ENCODE data around the gene FIP1L1.
"Not testable (repeated sequence)": the region's sequence is repeated elsewhere in the genome, so short reads cannot be mapped to it uniquely, and the experiment has no call there.

The FIP1L1 gene

DNA sequence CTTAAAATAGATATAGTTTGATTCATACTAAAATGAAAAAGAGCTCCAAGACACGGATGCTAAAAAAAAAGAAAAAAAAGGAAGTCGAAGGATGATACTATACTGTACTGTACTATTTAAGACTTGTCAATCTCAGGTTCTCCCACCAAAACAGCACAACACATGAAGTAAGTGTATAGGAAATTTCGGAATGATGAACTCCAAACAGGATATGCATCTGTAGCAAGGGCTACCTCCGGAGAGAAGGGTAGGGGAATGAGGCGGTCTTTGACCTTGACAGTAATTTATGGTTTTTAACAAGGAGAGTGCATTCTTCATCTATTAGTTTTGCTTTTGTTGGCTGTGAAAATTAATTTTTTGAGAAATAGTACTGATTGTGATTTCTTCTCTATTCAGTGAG, 541 bp upstream of the FIP1L1 start:
- DNase-seq (ENCODE audit: low read depth in 2 of 2), result no peak

DNA sequence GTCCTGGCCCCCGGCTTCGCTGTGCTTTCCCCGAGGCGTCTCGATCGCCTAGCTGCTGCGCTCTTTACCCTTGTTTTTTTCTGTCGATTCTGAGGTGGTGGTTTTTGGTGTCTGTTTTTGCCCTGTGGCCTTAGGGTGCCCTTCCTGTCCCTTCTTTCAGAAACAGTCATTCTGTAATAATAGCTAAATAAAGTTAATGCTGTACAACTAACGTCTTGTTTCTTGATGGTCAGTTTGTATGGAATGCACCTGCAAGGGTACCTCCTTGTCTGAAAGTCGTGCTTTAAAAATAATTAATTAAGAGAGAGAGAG, 686 bp downstream of the FIP1L1 start:
- no peak for DNase-seq (ENCODE audit: low read depth in 2 of 2)

DNA sequence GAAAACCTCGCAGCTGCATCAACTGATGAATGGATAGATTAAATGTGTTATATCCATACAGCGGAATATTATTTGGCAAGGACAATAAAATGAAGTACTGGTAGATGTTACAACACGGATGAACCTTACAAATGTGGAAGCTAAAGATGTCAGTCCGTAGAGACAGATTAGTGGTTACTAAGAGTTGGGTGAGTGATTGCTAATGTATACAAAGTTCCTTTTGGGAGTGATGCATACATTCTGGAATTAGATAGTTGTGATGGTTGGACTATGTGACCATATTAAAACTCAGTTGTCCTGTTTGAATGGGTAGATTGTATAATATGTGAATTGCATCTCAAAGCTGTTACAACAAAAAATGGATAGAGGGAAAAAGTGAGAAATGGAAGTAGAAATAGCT, 2.8 kb downstream of the FIP1L1 start:
- no peak for DNase-seq (ENCODE audit: low read depth in 2 of 2)

DNA sequence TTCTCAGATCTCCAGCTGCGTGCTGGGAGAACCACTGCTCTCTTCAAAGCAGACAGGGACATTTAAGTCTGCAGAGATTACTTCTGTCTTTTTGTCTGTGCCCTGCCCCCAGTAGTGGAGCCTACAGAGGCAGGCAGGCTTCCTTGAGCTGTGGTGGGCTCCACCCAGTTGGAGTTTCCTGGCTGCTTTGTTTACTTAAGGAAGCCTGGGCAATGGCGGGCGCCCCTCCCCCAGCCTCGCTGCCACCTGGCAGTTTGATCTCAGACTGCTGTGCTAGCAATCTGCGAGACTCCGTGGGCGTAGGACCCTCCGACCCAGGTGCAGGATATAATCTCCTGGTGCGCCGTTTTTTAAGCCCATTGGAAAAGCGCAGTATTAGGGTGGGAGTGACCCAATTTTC, 32.0 kb downstream of the FIP1L1 start:
- DNase-seq (ENCODE audit: low read depth in 2 of 2), result not testable (repeated sequence)

DNA sequence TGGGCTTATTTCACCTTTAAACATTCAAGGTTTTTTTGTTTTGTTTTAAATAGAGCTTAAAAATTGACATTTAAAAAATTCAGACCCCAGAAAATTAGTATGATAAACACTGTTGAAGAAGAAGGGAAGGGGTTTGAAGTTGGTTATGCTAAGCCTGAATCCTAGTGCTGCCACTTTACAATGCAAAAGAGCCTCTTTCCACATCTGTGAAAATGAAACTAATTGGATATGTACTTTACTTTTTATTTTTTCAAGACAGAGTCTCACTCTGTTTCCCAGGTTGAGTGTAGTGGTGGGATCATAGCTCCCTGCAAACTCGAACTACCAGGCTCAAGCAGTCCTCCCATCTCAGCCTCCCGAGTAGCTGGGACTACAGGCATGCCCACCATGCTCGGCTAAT, 41.8 kb downstream of the FIP1L1 start:
- no peak for DNase-seq (ENCODE audit: low read depth in 2 of 2)

DNA sequence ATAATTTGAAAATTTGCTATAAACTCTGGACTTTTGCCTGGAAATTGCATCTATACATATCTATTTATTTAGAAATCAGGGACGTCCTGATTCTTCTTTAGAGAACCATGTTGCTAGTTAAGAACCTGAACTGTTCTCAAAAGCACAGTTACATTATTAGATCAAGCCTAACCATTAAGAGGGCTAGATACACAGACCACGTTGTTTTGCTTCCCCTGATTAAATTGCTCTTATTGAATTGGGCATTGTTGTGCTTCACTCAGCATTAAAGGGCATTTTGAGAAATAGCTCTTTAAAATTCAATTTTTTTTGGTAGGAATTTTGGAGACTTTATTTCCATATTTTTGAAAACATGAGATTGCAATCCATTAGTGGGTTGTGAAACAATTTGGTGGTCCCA, 44.4 kb downstream of the FIP1L1 start:
- no peak for DNase-seq (ENCODE audit: low read depth in 2 of 2)

DNA sequence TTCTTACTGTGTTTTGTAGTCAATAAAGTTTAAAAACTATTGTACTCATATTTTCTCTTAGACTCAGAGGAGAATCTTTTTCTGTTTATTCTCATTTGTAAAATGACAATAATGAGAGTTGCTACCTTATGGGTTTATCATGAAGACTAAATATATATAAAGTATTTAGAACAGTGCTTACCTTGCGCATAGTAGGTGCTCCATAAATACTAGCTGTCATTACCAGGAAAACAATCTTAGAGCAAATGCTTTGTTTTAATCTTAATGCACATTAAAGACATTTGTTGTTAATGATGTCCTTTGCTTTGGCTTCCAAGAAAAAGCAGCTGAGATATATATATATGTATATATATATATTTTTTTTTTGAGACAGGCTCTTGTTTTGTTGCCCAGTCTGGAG, 44.9 kb downstream of the FIP1L1 start:
- DNase-seq (ENCODE audit: low read depth in 2 of 2), result no peak

DNA sequence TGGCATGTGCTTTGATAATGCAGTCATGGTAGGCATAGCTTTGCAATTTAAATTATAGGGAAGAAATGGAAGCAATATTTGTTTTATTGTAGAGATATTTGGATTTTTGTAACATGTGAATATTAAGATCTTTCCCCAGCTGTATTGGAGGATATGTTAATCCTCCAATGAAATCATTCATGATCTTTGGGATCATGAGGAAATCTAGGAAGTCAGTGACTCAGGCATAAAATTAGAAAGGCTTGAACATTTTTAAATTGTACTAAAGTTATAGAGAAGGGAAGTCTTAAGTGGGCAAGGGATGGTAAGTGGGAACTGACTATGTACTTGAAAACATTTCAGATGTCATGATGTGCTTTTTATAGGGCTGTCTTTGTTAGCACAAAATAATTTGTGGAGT, 46.8 kb downstream of the FIP1L1 start:
- no peak for DNase-seq (ENCODE audit: low read depth in 2 of 2)

DNA sequence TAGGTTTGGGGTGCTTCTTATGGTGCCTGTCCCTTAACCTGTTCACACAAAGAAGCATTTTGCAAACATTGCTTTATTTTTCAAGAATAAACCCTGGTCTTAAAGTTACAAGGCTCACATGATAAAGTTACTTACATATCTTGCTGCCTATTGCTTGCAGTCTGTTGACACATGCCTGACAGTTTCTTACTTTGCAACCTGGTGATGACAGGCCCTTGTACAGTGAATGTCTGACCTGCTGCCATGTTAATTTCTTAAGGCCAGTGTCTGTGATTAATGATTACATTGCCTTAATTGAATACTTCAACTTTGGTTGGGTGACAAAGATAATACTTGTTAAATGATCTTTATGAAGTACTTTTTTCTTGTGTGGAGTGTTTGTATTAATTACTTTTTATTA, 49.9 kb downstream of the FIP1L1 start:
- no peak for DNase-seq (ENCODE audit: low read depth in 2 of 2)

DNA sequence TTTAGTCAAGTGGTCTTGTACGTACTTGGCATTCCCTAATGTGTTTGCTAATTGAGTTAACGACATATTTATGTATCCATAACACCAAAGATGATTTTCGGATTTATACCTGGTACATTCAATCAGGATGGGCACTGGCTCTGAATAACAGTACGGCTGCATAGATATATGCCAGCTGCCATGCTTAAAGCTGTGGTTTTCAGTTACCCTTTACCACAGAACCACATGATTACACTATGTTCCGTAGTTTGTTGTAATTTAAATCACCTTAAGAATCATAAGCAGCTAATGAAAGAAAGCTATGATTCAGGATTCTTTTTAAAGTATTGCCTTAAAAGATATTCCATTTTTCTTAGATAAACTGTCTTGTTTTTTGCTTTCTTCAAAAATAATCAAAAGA, 53.6 kb downstream of the FIP1L1 start:
- no peak for DNase-seq (ENCODE audit: low read depth in 2 of 2)

DNA sequence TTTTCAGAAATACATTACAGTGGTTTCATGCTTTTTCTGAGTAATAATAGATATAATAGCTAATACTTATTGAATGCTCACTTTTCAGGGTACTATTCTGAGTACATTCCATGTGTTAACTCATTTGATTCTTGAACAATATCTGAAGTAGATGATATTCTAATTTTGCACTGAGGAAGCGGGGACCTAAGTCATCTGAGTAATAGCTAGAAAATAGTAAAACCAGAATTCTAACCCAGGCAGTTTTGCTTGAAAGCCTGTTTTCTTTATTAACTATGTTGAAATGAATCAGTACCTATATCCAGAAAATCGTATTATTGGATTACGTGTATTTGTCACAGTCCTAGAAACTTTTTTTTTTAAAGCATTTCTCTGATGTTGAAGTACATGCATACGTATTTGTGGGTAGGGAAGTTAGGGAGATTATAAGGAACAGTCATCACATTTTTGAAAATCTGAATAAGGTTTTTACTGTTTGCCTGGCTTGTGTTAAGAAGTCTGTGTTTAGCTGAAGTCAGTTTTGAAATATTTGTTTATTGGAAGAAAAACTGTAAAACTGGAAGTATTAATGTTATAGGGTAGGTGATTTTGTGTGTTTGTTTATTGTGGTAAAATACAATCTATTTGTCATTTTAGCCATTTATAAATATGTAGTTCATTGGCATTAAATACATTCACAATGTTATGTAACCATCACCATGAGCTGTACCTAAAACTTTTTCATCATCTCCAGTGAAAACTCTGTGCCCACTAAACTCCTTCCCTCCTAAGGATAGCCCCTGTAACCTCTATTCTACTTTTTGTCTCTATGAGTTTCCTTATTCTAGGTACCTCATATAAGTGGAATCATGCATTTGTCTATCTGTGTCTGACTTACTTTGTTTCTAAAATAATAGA, 55.3 kb downstream of the FIP1L1 start:
- no peak for DNase-seq (ENCODE audit: low read depth in 2 of 2)

DNA sequence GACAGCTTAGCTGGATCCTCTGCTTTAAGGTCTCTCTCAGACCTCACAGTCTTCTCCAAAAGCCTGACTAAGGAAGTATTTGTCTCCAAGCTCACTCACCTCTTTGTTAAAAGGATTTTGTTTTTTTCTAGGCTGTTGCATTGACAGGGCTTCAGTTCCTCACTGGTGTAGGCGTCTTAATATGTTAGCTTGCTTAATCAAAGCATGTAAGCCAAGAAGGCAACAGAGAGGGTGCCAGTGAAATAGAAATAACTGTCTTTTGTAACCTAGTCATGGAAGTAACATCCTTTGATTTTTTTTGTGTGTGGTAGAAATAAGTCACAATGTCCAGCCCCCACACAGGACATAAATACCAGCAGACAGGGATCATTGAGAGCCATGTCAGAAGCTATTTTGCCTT, 58.8 kb downstream of the FIP1L1 start:
- DNase-seq (ENCODE audit: low read depth in 2 of 2), result no peak

DNA sequence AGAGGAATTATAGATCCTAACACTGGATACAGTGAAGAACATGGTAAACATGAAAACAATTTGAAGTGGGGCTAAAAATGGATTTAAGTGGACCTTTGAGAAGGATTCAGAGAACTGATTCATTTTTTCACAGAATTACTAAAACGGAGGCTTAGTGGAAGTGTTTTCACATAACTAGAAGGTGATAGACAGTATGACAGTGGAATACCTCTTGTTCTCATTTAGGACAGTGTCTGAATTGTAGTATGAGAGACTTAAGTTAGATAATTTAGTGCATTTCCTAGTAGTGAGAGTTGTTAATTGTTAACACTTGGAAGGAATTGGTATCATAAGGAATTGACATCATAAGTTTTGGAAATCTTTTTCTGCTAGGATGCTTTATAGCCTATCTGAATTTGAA, 64.1 kb downstream of the FIP1L1 start:
- DNase-seq (ENCODE audit: low read depth in 2 of 2), result no peak

DNA sequence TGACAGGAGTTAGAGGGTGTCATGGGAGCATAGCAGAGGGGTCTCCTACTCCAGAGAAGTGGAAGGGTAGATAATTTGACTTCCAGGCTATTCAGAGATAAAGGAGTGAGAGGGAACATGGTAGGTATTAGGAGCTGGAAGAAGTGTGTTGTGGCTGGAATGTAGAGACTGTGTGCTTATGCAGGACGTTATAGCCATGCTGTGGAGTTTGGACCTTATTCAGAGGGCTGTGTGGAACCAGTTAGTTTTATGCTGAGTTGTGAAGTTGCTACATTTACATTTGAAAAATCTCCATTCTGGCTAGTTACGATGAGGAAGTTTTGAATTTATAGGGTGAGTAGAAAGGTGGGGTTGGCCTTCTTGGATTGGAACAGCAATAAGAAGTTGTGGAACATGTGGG, 67.5 kb downstream of the FIP1L1 start:
- no peak for DNase-seq (ENCODE audit: low read depth in 2 of 2)

DNA sequence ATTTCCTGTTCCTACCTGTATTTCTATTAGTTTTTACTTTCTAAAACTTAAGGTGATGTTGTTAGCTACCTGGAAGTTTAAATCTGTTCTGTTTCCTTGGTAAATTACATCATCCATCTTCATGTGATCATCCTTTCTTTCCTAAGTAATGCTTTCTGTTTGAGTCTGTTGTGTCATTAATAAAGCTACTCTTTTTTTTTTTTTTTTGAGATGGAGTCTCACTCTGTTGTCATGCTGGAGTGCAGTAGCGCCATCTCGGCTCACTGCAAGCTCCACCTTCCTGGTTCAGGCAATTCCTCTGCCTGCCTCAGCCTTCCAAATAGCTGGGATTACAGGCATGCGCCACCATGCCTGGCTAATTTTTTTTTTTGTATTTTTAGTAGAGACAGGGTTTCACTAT, 73.3 kb downstream of the FIP1L1 start:
- no peak for DNase-seq (ENCODE audit: low read depth in 2 of 2)

DNA sequence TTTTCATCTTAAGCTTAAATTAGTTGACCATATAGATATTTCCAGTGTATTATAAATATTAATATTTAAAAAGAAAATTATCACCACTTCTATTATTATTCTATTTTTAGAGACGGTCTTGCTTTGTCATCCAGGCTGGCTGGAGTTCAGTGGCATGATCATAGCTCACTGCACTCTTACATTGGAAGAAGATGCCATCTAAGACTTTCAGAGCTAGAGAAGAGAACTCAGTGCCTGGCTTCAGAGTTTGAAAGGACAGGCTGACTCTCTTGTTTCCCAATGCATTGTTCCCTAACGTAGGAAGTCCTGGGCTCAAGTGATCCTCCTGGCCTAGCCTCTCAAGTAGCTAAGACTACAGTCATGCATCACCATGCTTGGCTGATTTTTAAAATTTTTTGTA, 75.9 kb downstream of the FIP1L1 start:
- DNase-seq (ENCODE audit: low read depth in 2 of 2), result no peak

DNA sequence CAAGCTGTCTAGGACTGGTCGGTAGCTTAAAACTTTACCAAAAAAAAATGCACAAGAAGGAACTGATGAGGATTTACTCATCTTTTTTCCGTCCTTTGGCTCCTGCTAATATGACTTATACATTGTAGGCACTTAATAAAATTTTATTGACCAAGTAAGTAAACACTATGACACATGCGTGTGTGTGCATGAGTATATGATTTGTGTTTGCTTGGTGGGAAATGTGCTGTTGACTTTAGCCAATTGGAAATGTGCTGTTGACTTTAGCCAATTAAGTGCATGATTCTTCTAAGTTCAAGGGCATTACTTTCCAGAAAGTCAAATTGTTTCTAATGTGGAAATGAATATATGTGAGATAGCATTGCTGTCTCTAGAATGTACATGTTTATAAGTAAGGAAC, 78.3 kb downstream of the FIP1L1 start:
- DNase-seq (ENCODE audit: low read depth in 2 of 2), result no peak

DNA sequence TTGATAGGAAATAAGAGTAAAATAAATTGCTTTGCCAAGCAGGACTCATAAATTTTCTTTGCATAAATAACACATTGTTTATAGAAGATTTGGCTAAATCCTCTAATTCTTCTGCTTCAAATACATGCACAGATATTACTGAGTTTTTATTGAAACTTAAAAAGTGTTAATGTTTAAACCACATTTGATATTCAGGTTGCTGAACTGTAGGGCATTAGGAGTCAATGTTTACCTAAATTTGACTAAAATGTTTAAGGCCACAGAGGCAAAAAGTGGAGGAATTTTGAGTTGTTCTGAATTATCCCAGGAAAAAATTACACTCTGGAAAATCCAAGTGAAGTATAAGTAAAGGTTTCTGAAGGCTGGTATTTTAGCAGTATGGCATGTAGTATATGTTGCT, 78.7 kb downstream of the FIP1L1 start:
- no peak for DNase-seq (ENCODE audit: low read depth in 2 of 2)

DNA sequence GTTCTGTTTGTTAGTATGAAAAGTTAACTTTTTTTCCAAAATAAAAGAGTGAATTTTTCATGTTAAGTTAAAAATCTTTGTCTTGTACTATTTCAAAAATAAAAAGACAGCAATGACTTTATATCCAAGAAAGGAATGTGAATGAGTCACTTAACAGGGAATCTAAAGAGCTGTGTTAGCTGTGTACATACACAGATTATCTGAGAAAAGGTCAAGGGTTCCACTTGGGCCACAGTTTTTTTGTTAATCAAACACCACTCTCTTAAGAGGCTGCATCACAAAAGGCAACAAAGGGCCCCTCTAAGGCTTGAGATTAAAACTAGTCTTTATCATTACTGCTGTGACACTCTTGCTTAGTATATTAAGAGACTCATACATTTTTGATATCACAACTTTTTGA, 82.1 kb downstream of the FIP1L1 start:
- no peak for DNase-seq (ENCODE audit: low read depth in 2 of 2)

DNA sequence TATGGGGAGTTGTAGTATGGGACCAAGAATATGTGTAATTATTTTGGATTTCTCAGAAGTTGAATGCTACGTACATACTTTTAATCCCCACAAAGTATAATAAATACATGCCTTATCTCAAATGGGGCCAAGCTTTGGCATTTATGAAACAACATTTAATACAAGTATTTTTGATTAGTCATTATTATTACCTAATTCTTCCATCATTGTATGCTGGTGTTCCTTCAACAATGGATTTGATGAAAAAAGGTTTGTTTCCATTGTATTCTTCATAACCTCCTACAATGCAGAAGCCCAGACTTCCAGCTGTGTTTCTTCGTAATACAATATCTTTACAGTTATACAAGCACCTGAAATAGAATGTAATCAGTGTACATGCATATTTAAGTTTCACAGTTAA, 83.8 kb downstream of the FIP1L1 start:
- no peak for DNase-seq (ENCODE audit: low read depth in 2 of 2)

DNA sequence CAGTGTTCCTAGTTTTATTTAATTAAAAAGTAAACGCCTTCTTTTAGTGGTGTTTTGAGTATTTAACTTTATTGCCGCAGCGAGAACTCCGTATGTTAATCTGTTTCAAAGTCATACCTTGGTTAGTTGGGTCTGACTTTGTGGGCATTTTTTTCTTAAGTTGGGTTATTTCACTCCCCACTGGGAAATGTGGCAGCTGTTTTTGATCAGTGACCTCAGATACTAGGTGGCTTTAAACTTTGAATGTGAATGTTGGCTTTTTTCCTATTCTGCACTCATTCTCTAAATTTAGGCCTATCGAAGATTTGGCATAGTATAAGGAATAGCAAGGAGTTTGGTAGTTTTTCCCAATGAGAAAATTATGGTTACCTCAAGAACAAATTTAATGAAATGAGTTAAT, 85.9 kb downstream of the FIP1L1 start:
- no peak for DNase-seq (ENCODE audit: low read depth in 2 of 2)

DNA sequence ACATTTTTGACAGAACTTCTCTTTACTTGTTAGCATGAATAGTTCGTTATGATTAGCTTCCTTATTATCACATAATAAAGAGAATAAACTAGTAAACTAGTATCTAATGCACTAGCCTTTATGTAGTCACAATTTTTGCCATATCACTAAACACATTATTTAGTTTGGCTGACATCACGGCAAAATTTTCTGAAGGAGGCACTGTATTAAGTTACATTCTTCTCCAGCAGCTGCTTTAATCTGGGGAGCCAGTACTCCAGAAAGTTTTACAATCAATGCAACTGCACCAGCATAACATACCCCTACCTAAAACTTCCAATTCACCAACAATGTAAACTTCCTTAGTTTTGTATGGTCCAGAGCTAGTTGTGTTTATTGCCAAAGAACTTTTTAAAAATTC, 87.8 kb downstream of the FIP1L1 start:
- DNase-seq (ENCODE audit: low read depth in 2 of 2), result no peak

DNA sequence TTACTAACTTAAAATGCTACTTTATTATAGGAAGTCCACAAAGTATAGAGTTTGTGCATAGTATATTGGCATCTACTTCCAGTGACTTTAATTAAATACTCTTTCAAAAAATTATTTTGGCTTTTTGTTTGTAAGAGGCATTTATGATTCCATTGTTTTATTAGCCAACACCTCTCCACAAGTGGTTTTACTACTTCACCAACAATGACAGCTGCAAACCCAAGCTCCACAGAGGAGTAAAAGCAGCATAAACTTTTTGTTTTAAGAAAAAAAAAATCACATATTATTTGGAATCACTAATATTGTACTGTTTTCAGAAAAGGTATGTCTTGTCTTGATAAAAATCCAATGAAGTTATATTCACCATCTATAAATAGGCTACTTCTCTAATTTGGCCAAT, 88.5 kb downstream of the FIP1L1 start:
- DNase-seq (ENCODE audit: low read depth in 2 of 2), result no peak

DNA sequence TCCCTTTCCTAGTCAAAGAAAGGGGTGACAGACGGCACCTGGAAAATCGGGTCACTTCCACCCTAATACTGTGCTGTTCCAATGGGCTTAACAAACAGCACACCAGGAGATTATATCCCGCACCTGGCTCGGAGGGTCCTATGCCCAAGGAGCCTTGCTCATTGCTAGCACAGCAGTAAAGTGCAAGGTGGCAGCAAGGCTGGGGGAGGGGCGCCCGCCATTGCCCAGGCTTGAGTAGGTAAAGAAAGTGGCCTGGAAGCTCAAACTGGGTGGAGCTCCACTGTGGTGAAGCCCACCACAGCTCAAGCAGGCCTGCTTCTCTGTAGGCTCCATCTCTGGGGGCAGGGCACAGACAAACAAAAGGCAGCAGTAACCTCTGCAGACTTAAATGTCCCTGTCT, 89.1 kb downstream of the FIP1L1 start:
- DNase-seq (ENCODE audit: low read depth in 2 of 2), result not testable (repeated sequence)

Data from stimulated activated CD8-positive, alpha-beta memory T cell treated with anti-CD3 and anti-CD28 coated beads, Interleukin-15, amount 100 ng/mL, for 48 hours (primary cell).